ENCODE data around the gene GLT8D2. TPM values are rescaled to one million over a fixed set of nuclear protein-coding genes. Genes with fewer than 3 reads are reported as not detected.
"Not testable (repeated sequence)": the region's sequence is repeated elsewhere in the genome, so short reads cannot be mapped to it uniquely, and the experiment has no call there.

Gene GLT8D2
- total RNA-seq, 2 donors from 2014 or later, result 1.6 to 5.1 TPM

DNA sequence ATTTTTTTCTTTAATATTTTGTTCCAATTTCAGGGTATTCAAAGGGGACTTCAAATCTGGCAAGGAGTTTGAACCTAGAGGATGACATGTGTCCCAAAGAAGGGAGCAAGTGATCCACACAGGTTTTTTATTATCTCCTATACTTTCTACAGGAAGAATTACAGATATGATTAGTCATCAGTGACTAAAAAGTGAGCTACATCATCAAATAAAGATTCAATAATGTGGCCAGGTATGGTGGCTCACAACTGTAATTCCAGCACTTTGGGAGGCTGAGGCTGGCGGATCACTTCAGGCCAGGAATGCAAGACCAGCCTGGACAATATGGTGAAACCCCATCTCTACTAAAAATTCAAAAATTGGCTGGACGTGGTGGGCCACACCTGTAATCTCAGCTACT lies 24.2 kb downstream of the GLT8D2 start:
- H3K4me1 ChIP-seq, result no peaks in the 10 kb centered on the region
- no peaks in the 10 kb centered on the region for H3K9me3 ChIP-seq
- H3K9ac ChIP-seq (ENCODE audit: low read depth in 2 of 2, low read length in 2 of 2), result no peak overlapping the region
- H3K4me3 ChIP-seq, result no peak overlapping the region
- H3K27ac ChIP-seq, result no peak overlapping the region
- TF ChIP-seq, protein P1, sequence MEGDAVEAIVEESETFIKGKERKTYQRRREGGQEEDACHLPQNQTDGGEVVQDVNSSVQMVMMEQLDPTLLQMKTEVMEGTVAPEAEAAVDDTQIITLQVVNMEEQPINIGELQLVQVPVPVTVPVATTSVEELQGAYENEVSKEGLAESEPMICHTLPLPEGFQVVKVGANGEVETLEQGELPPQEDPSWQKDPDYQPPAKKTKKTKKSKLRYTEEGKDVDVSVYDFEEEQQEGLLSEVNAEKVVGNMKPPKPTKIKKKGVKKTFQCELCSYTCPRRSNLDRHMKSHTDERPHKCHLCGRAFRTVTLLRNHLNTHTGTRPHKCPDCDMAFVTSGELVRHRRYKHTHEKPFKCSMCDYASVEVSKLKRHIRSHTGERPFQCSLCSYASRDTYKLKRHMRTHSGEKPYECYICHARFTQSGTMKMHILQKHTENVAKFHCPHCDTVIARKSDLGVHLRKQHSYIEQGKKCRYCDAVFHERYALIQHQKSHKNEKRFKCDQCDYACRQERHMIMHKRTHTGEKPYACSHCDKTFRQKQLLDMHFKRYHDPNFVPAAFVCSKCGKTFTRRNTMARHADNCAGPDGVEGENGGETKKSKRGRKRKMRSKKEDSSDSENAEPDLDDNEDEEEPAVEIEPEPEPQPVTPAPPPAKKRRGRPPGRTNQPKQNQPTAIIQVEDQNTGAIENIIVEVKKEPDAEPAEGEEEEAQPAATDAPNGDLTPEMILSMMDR (IDR thresholded peaks at IDR 0.05), result no peak
- no peaks in the 10 kb centered on the region for H3K36me3 ChIP-seq
- intact Hi-C loops (cut with DNase I), result no loop called here
- H3K27me3 ChIP-seq, result no peaks in the 10 kb centered on the region
- no peak for DNase-seq

DNA sequence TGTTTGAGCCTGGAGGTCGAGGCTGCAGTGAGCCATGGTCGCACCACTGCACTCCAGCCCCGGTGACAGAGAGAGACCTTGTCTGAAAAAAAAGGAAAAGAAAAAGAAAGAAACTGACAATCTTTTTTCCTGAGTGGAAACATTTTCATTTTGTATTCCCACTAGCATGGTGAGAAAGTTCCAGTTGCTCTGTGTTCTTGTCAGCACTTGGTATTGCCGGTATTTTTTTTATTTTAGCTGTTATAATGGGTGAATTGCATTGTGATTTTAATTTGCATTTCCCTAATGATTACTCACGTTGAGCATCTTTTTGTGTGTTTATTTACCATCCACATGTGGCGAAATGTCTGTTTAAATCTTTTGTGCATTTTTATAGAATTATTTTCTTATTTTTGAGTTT lies 25.6 kb downstream of the GLT8D2 start:
- H3K9me3 ChIP-seq, result no peaks in the 10 kb centered on the region
- no peaks in the 10 kb centered on the region for H3K4me1 ChIP-seq
- TF ChIP-seq, protein P1 (IDR thresholded peaks at IDR 0.05), result no peak
- intact Hi-C loops (cut with DNase I), result no loop called here
- H3K9ac ChIP-seq (ENCODE audit: low read depth in 2 of 2, low read length in 2 of 2), result no peak overlapping the region
- H3K27me3 ChIP-seq, result no peaks in the 10 kb centered on the region
- no peak for DNase-seq
- H3K4me3 ChIP-seq, result no peak overlapping the region
- no peaks in the 10 kb centered on the region for H3K36me3 ChIP-seq
- H3K27ac ChIP-seq, result no peak overlapping the region

DNA sequence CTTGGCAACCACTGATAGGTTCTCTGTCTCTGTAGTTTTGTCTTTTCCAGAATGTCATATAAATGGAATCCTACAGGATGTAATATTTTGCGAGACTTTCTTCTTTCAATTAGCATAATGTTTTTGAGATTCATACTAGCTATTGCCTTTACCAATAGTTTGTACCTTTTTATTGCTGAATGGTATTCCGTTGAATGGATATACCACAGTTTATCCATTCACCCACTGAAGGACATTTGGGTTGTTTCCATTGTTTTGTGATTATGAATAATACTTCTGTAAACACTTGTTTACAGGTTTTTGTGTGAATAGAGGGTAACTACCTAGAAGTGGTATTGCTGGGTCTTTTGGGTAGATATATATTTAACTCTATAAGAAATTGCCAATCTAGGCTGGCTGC lies 26.3 kb downstream of the GLT8D2 start:
- no peak overlapping the region for H3K27ac ChIP-seq
- no peaks in the 10 kb centered on the region for H3K36me3 ChIP-seq
- H3K4me3 ChIP-seq, result no peak overlapping the region
- H3K9ac ChIP-seq (ENCODE audit: low read depth in 2 of 2, low read length in 2 of 2), result no peak overlapping the region
- no peaks in the 10 kb centered on the region for H3K4me1 ChIP-seq
- DNase-seq, result no peak
- no peaks in the 10 kb centered on the region for H3K27me3 ChIP-seq
- intact Hi-C loops (cut with DNase I), result no loop called here
- no peaks in the 10 kb centered on the region for H3K9me3 ChIP-seq
- TF ChIP-seq, protein P1 (IDR thresholded peaks at IDR 0.05), result no peak

DNA sequence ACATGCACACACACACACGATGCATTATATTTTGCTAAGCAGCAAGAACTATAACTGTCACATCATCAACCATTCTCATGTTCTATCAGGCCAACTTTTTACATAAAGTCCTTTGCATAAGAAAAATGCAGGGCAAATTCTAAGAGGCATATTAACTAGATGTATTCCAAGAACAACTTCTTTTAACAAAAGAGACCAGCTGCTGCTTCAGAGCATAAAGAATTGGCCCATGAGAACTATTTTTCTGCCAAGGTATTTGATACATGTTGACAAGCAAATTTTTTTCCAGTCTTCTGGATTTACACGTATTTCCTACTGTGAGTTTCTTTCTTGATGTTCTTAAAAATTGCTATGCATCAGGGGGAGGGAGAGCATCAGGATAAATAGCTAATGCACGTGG lies 27.2 kb downstream of the GLT8D2 start:
- TF ChIP-seq, protein P1 (IDR thresholded peaks at IDR 0.05), result no peak
- no peaks in the 10 kb centered on the region for H3K27me3 ChIP-seq
- intact Hi-C loops (cut with DNase I), result no loop called here
- no peak overlapping the region for H3K9ac ChIP-seq (ENCODE audit: low read depth in 2 of 2, low read length in 2 of 2)
- no peaks in the 10 kb centered on the region for H3K36me3 ChIP-seq
- no peak for DNase-seq
- H3K4me1 ChIP-seq, result no peaks in the 10 kb centered on the region
- no peak overlapping the region for H3K4me3 ChIP-seq
- H3K27ac ChIP-seq, result no peak overlapping the region
- H3K9me3 ChIP-seq, result no peaks in the 10 kb centered on the region

DNA sequence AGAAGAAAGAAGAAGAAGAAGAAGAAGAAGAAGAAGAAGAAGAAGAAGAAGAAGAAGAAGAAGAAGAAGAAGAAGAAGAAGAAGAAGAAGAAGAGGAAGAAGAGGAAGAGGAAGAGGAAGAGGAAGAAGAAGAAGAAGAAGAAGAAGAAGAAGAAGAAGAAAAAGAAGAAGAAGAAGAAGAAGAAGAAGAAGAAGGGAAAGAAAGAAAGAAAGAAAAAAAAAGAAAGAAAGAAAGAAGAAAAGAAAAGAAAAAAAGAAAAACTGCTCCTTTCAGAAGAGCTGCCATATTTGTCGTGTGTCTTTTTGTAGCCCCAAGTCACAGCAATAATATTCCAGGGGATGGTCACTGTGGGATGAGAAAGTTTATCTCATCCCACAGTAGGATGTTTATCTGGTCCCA lies 28.1 kb downstream of the GLT8D2 start:
- H3K36me3 ChIP-seq; H3K27ac ChIP-seq; intact Hi-C loops (cut with DNase I); H3K9ac ChIP-seq (ENCODE audit: low read depth in 2 of 2, low read length in 2 of 2); DNase-seq; H3K9me3 ChIP-seq; H3K4me3 ChIP-seq; H3K27me3 ChIP-seq; H3K4me1 ChIP-seq: not testable (repeated sequence)

DNA sequence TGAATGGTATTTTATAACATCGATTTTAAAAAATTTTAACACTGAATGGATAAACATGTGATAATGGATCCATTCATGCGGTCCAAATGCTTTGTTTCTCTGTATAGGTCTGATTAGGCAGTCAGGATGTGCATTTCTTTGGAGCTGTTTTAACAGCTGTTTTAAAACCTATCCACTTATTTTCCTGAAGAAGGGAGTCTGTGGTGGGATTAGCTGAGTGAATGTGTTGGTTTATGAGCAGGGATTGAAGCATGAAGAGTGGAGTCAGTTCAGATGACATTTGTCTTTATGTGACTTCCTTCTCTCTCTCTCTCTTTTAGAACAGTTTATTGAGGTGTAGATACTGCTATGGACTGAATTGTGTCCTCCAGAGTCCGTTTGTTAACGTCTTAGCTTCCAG lies 37.7 kb downstream of the GLT8D2 start:
- no peaks in the 10 kb centered on the region for H3K36me3 ChIP-seq
- H3K4me1 ChIP-seq, result no peaks in the 10 kb centered on the region
- TF ChIP-seq, protein P1 (IDR thresholded peaks at IDR 0.05), result no peak
- H3K4me3 ChIP-seq, result no peak overlapping the region
- no peak overlapping the region for H3K27ac ChIP-seq
- H3K9me3 ChIP-seq, result no peaks in the 10 kb centered on the region
- intact Hi-C loops (cut with DNase I), result no loop called here
- no peak for DNase-seq
- H3K27me3 ChIP-seq, result no peaks in the 10 kb centered on the region
- no peak overlapping the region for H3K9ac ChIP-seq (ENCODE audit: low read depth in 2 of 2, low read length in 2 of 2)
